Measurements from ENCODE around the gene PSME3. TPM values are rescaled to one million over a fixed set of nuclear protein-coding genes. Genes with fewer than 3 reads are reported as not detected.

The PSME3 gene
- total RNA-seq, 1 experiment from 2014 or later, result 192 TPM

DNA sequence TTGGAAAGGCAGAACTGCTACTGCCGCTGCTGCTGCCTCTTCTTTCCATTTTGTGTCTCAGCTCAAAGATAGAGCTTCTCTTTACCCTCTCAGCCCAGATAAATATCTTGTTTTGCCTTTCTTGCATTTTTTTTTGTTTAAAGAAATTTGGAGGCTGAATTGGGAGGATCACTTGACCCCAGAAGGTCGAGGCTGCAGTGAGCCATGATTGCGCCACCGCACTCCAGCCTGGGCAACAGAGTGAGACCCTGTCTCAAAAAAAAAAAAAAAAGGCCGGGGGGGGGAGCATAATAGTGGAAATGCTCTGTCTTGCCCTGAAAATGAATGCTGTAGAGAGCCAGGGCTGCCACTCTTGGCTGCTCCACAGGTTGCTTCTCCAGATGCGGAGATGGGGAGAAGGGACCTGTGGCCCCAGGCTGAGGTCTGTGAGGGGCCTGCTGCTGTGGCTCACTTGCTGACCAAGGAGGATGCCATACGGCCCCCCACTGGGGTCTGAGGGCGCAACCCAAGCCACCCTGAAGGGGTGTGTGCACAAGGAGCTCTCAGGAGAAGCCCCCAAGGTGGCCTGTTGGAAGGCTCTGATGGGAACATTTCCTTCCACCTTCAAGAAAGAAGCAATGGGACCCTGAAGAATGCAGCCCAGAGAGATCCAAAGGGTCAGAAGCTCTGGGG lies 45.9 kb downstream of the PSME3 start (continued):
- TF ChIP-seq, protein P1, sequence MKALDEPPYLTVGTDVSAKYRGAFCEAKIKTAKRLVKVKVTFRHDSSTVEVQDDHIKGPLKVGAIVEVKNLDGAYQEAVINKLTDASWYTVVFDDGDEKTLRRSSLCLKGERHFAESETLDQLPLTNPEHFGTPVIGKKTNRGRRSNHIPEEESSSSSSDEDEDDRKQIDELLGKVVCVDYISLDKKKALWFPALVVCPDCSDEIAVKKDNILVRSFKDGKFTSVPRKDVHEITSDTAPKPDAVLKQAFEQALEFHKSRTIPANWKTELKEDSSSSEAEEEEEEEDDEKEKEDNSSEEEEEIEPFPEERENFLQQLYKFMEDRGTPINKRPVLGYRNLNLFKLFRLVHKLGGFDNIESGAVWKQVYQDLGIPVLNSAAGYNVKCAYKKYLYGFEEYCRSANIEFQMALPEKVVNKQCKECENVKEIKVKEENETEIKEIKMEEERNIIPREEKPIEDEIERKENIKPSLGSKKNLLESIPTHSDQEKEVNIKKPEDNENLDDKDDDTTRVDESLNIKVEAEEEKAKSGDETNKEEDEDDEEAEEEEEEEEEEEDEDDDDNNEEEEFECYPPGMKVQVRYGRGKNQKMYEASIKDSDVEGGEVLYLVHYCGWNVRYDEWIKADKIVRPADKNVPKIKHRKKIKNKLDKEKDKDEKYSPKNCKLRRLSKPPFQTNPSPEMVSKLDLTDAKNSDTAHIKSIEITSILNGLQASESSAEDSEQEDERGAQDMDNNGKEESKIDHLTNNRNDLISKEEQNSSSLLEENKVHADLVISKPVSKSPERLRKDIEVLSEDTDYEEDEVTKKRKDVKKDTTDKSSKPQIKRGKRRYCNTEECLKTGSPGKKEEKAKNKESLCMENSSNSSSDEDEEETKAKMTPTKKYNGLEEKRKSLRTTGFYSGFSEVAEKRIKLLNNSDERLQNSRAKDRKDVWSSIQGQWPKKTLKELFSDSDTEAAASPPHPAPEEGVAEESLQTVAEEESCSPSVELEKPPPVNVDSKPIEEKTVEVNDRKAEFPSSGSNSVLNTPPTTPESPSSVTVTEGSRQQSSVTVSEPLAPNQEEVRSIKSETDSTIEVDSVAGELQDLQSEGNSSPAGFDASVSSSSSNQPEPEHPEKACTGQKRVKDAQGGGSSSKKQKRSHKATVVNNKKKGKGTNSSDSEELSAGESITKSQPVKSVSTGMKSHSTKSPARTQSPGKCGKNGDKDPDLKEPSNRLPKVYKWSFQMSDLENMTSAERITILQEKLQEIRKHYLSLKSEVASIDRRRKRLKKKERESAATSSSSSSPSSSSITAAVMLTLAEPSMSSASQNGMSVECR (CRISPR knock-in tag; IDR thresholded peaks at IDR 0.05; ENCODE audit: borderline replicate concordance), result no peak
- no peak for TF ChIP-seq SMAD4 (CRISPR knock-in tag; IDR thresholded peaks at IDR 0.05)
- no peak for TF ChIP-seq SMAD3 (CRISPR knock-in tag; IDR thresholded peaks at IDR 0.05; ENCODE audit: borderline replicate concordance)
- TF ChIP-seq, protein P2, sequence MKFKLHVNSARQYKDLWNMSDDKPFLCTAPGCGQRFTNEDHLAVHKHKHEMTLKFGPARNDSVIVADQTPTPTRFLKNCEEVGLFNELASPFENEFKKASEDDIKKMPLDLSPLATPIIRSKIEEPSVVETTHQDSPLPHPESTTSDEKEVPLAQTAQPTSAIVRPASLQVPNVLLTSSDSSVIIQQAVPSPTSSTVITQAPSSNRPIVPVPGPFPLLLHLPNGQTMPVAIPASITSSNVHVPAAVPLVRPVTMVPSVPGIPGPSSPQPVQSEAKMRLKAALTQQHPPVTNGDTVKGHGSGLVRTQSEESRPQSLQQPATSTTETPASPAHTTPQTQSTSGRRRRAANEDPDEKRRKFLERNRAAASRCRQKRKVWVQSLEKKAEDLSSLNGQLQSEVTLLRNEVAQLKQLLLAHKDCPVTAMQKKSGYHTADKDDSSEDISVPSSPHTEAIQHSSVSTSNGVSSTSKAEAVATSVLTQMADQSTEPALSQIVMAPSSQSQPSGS (CRISPR knock-in tag; IDR thresholded peaks at IDR 0.05; ENCODE audit: borderline replicate concordance, low read depth), result no peak
- TF ChIP-seq, protein P3, sequence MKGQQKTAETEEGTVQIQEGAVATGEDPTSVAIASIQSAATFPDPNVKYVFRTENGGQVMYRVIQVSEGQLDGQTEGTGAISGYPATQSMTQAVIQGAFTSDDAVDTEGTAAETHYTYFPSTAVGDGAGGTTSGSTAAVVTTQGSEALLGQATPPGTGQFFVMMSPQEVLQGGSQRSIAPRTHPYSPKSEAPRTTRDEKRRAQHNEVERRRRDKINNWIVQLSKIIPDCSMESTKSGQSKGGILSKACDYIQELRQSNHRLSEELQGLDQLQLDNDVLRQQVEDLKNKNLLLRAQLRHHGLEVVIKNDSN (CRISPR knock-in tag; IDR thresholded peaks at IDR 0.05), result no peak
- TF ChIP-seq, protein P4, sequence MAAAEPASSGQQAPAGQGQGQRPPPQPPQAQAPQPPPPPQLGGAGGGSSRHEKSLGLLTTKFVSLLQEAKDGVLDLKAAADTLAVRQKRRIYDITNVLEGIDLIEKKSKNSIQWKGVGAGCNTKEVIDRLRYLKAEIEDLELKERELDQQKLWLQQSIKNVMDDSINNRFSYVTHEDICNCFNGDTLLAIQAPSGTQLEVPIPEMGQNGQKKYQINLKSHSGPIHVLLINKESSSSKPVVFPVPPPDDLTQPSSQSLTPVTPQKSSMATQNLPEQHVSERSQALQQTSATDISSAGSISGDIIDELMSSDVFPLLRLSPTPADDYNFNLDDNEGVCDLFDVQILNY (CRISPR knock-in tag; IDR thresholded peaks at IDR 0.05), result no peak

GRCh38 chr17:42879596-42879985 lies 46.4 kb downstream of the PSME3 start:
- Mint-ChIP-seq H3K27me3 (ENCODE audit: low read depth) (peaks cover 32% of the 10 kb centered on the region), H3K27ac (no peak overlapping the region), H3K4me3 (no peak overlapping the region), H3K9me3 (no peaks in the 10 kb centered on the region), H3K4me1 (peaks cover 26% of the 10 kb centered on the region), H3K36me3 (no peaks in the 10 kb centered on the region)
- POLR2A ChIA-PET, result interaction anchor here (0.6 to 1.0 kb wide), 2 partner anchors 49 to 62 kb away, joined by 3 to 4 read pairs; no protein-coding TSS in a partner anchor
- no peak for DNase-seq (ENCODE audit: low spot score)
- ATAC-seq, result no peak
- CTCF ChIA-PET, result interaction anchor here (0.7 to 1.5 kb wide), 3 partner anchors 40 to 118 kb away, joined by 3 to 8 read pairs (median 3); partner anchors contain the start of gene RPL27
- TF ChIP-seq, protein P5, sequence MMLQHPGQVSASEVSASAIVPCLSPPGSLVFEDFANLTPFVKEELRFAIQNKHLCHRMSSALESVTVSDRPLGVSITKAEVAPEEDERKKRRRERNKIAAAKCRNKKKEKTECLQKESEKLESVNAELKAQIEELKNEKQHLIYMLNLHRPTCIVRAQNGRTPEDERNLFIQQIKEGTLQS (CRISPR knock-in tag; conservative IDR thresholded peaks at IDR 0.05), result no peak
- TF ChIP-seq, protein P6, sequence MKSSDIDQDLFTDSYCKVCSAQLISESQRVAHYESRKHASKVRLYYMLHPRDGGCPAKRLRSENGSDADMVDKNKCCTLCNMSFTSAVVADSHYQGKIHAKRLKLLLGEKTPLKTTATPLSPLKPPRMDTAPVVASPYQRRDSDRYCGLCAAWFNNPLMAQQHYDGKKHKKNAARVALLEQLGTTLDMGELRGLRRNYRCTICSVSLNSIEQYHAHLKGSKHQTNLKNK (CRISPR knock-in tag; IDR thresholded peaks at IDR 0.05), result no peak
- TF ChIP-seq ZNF425 (CRISPR knock-in tag; conservative IDR thresholded peaks at IDR 0.05), result no peak
- no peak for TF ChIP-seq JUN (CRISPR knock-in tag; IDR thresholded peaks at IDR 0.05)
- no peak for TF ChIP-seq TP53 (CRISPR knock-in tag; IDR thresholded peaks at IDR 0.05)
- no peak for TF ChIP-seq RELA (CRISPR knock-in tag; IDR thresholded peaks at IDR 0.05; ENCODE audit: borderline replicate concordance)
- no peak for TF ChIP-seq ERG (CRISPR knock-in tag; IDR thresholded peaks at IDR 0.05)
- TF ChIP-seq FOXP1 (CRISPR knock-in tag; IDR thresholded peaks at IDR 0.05; ENCODE audit: borderline replicate concordance), result no peak
- no peak for TF ChIP-seq GTF2I (CRISPR knock-in tag; conservative IDR thresholded peaks at IDR 0.05)
- TF ChIP-seq CREB1 (CRISPR knock-in tag; IDR thresholded peaks at IDR 0.05), result no peak
- TF ChIP-seq AFF4 (CRISPR knock-in tag; IDR thresholded peaks at IDR 0.05; ENCODE audit: borderline replicate concordance), result no peak
- no peak for TF ChIP-seq TCF7 (CRISPR knock-in tag; IDR thresholded peaks at IDR 0.05; ENCODE audit: low read depth)
- no peak for TF ChIP-seq ZNF416 (CRISPR knock-in tag; IDR thresholded peaks at IDR 0.05)

All from WTC11 (cell line).